ENCODE results near the gene TANGO6.

Gene TANGO6

DNA sequence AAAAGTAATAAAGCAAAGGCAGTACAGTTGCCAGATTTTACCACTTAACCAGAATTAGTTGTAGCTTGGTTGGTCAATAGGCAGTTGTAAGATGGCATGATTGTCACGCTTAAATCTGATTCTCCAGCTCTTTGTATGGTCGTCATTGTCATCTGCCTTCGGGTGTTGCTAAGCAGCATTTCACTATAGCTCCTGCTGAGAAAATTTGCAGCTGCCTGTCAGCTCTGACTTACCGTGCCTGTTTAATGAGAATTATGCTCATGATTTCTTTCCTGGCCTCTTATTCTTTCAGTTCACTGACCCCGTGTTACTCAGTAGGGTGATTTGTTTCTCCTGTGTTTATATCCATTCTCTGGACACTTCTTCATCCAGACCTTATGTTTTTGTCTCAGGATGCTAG lies 66.7 kb downstream of the TANGO6 start:
- no peak for DNase-seq (ENCODE audit: low spot score)

DNA sequence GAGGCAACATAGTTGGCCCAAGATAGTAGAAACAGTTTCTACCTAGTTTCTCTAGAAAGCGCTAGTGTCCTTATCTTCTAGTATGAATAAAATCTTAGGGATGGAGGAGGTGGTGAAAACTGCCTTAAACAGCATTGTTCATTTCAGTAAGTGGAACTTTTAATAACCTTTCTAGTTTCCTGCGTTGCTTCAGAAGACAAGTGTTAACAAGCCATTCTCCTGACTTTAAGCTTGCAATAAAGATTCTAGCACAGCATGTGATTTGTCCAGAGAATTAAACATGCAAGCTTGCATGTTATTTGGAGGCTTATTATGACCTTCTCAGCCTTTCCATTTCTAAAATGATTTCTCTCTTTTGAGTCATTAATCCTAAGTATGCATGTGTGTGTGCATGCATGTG lies 72.3 kb downstream of the TANGO6 start:
- DNase-seq (ENCODE audit: low spot score) = no peak

DNA sequence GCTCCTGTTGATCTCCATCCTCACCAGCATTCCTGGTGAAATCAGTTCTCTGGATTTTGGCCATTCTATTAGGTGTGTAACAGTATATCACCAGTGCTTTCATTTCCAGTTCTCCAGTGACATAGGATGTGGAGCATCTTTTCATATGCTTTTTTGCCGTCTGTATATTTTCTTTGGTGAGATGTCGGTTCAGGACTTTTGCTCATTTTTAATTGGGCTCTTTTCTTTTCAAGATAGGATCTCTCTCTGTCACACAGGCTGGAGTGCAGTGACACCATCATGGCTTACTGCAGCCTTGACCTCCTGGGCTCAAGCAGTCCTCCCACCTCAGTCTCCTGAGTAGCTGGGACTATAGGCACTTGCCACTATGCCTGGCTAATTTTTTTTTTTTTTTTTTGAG lies 74.2 kb downstream of the TANGO6 start:
- no peak for DNase-seq (ENCODE audit: low spot score)

DNA sequence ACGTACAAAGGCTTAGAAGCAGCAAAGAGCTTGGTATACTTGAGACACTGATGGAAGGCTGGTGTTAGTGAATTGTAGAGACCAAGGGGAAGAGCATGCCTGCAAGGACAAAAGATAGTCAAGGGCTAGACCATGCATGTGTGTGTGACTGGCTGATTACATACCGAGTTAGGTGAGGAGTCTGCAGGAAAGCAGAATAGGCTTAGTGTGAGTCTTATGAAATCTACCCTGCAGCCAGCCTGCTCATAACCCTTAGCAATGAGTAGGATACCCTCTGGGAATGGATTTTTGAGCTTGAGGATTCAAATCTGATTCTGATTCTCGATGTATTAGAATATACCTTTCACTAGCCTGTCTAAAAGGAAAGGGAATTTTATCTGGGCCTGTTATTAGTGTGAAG lies 77.0 kb downstream of the TANGO6 start:
- DNase-seq (ENCODE audit: low spot score) = no peak

DNA sequence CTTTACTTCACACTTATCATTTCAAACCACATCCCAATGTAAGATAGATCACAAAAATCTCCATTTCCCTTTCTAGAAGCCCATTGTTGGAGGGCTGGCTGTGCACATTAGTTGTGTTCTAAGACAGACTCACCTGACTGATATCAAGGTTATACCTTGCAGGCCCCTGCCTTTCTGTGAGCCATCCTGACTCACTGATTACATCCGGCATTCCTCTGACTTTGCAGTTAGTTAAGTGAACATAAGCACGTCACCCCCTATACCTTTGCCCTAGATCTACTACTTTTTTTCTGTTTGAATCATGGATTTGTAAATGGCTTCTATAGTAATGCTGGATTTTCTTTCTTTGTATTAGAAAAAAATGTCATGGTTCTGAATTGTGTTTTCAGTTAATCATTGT lies 78.3 kb downstream of the TANGO6 start:
- DNase-seq (ENCODE audit: low spot score) = no peak

DNA sequence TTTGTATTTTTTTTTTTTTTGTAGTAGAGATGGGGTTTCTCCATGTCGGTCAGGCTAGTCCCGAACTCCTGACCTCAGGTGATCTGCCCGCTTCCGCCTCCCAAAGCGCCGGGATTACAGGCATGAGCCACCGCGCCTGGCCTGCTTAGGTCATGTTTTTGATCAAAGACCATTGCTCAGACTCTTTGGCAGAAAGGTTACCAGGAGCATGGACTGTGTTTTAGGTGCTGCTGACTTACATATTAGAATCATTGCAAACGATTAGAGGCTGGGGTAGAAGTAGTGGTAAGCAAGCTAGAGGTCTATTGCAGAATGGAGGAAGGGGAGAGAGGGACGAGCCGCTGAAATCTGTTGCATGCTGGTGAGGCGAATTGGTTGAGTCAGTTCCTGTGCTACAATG lies 79.8 kb downstream of the TANGO6 start:
- DNase-seq (ENCODE audit: low spot score) = no peak

DNA sequence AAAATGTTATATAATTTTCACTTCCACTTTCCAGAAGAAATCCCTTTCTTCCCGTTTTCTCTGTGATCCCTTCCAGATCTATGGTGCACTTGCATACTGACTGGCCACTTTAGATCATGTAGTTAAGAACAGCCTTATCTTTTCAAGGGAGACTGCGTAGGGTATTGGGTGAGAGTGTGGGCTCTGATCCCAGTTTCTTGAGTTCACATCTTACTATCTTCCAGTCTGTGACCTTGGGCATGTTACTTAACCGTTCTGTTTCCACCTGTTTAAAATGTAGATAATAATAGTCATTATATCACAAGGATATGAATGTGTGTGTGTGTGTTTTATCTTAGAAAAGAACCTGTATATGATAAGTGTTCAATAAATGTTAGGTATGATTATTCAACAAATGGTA lies 83.7 kb downstream of the TANGO6 start:
- DNase-seq (ENCODE audit: low spot score) = no peak

DNA sequence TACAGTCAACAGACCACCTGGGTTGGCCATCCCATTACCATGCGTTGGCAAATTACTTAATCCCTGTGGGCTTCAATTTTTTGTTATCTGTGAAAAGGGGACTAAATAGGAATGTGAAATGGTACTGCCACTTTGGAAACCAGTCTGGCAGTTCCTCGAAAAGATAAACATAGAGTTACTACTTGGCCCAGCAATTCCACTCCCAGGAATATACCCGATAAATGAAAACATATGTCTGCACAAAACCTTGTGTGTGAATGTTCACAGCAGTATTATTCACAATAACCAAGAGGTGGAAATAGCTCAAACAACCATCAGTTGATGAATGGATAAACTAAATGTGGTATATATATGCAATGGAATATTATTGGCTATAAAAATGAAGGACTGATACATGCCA lies 87.9 kb downstream of the TANGO6 start:
- DNase-seq (ENCODE audit: low spot score) = no peak

DNA sequence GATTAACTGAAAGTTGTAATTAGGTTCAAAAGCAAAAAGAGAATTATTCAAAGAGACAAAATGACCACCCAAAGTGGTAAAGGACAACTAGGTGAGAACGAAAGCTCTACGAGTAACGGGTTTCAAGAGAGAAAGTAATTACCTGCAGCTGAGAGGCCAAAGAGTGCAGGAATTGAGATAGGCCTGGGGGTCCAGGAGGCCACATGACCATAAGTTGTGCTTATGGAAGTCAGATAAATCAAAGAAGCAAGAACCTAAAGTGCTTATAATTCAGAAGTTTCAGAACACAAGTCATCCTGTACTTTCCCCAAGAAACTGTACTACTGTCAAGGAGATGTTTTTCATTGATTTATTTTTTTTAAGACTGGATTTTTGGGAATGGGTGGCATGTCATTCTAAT lies 91.1 kb downstream of the TANGO6 start:
- no peak for DNase-seq (ENCODE audit: low spot score)

DNA sequence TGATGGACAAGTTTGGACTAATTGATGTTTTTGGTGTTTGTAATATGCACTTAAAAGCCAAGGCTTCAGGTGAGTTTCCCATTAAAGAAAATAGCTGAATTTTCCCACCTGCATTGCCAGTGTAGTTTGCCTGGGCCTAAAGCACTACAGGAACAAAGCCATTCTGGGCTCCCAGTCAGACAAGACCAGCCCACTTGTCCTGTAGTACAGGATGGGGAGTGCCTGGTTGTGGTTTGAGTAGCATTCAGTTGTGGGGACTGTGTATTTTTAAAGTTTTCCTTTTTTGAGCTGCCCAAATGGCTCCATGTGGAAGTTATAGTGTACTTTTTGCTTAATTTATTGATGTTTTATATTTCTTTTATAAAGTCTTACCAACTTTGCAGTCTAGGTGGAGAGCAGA lies 91.7 kb downstream of the TANGO6 start:
- DNase-seq (ENCODE audit: low spot score) = no peak

DNA sequence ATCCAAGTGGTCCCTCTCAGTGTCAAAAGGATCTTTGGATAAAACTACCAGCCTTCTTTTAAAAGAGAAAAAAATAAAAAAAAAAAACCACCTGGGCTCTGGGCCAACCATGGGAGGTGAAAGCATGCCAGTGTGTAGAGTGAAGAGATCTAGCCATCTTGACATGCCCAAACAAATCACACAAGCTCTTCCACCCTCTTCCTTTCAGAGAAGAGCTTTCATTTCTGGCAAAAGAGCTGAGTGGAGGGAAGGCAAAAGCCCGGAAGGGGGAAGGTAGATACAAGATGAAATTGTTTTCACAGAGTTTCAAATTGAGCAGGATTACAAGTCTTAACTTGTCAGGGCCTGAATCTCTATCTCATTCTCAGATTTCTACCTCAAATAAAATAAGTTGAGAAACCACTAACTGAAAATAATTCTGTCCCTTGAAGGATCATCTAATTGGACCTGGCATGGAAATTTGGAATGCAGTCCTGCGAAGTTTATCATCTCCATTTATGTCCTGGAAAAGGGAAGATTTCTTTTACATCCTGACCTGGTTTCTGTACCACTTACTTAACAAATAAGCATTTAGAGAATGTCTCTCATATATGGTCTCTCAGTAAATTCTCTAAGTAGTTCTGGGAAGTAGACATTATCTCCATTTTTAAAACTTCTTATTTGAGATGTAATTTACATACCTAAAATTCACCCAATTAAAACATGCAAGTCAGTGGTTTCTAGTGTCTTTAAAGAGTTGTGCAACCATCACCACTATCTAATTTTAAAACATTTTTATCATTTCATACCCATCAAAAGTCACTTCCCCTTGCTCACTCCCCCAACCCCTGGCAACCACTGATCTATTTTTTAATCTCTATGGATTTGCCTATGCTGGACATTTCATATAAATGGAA lies 93.7 kb downstream of the TANGO6 start:
- no peak for DNase-seq (ENCODE audit: low spot score)

DNA sequence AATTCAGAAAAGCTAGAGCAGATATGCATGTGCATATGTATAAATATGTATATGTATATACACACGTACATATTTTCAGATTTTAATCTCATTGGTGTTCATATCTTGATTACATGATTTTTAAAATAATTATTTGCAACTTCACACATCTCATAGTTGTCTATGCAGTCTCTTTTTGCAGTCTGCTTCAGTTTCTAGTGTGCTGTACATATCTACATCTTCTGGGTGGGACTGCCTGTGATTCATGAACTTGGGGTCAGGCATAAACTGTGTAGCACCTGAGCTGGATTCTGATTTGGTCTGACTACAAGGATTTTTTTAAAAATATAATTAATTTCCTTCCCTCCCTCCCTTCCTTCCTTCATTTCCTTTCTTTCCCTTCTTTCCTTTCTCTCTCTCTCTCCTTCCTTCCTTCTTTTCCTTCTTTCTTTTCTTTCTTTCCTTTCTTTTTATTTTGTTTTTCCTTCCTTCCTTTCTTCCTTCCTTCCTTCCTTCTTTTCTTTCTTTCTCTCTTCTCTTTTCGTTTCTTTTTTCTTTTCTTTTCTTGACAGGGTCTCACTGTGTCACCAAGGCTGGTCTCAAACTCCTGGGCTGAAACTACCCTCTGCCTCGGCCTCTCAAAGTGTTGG lies 96.5 kb downstream of the TANGO6 start:
- no peak for DNase-seq (ENCODE audit: low spot score)

DNA sequence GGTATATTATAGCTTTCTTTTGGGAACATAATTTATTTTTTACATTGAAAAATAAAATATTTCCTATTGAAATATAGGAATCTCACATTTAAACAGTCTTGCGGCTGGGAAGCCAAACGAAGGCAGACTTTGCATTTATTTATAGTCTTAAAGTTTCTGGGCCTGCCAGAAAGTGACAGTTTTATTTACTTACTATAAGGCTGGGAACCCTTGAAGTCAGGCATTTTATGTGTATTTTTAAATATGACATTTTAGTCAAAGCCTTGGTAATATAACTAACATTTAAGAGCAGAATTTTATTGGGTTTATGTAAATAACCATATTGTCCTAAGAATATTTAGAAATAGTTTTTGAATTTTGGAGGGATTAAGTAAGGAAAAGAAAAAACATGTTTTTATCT lies 97.5 kb downstream of the TANGO6 start:
- no peak for DNase-seq (ENCODE audit: low spot score)

DNA sequence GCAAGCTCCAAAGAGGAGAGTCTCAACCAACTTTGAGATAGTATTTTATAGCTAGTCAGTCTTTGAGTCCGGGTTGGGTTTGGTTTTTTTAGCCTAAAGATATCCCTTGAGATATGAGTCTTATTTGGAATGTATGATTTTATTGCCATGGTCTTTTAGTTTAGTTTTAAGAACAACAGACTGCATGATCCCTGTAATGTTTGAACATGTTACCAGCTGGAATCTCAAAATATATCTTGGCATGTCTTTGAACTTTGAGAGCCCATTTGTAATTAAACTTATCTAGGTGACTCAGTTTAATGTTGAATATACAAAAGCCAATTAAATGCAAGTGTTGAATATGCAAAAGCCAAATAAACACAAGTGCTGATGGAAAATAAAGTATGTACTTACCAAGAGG lies 100.6 kb downstream of the TANGO6 start:
- DNase-seq (ENCODE audit: low spot score) = no peak

DNA sequence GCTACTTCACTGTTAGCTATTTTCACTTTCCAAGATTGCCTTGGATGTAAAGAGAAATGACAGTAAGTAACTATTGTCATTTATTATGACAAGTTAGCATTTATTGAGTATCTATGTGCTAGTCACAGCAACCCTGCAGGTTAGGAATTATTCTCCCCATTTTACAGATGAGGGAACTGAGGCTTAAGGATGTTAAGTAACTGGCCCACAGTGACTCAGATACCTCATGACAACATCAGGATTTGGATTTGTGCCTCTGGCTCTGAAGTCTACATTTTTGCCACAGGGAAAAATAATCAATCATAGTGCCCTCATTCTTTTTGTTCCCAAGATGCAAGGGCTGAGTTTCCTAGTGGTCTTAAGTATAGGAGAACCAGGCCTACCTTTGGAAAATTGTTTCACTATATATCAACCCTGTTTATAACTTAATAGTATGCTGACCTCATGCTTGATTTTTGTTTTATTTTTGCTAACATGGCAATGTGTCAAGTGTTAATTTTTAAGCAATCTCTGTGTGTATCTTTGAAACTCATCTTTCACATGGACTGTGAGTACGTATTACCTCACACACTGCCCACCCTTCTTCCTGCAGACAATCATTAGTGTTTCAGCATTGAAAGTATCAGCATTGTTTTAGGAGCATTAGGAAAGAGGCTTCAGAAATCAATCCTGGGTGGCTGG lies 105.0 kb downstream of the TANGO6 start:
- DNase-seq (ENCODE audit: low spot score) = no peak

DNA sequence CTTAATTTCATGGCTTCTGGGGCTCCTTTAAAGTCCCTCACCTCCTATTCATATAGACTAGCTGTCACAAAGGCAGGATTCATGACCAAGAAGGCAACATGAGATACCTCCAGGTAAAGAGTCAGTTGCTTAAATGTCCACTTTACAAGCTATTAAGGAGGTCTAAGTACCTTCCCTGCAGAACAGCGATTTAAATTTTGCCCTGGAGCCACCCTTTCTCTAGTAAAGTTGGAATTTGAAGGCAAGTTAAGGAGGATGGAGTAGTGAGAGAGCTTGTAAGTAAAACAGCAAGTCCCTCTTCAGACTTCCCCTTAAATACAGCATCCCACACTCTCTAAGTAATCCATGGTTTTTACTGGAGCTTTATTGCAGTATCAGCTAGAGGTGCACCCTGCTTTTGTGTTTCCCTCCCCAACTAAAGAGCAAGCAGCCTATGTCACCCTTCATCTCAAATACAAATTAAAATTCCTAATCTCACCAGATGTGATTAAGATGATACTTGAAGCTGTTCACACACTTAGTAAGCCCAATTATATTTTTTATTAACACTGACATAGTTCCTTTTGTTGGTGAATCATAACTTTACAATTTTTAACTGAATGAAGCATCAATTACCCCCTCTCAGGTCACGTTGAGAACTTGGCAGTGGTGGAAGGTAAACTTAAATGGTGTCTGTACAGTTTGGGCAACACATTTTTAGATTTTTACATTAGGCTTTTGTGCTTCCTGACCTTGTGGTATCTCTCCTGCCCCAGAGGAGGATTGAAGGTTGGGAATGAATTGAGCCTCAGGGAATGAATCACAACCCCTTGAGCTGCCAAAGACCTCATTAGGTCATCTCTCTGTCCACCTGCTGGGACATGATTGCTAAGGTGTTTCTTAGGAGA lies 108.9 kb downstream of the TANGO6 start:
- no peak for DNase-seq (ENCODE audit: low spot score)

DNA sequence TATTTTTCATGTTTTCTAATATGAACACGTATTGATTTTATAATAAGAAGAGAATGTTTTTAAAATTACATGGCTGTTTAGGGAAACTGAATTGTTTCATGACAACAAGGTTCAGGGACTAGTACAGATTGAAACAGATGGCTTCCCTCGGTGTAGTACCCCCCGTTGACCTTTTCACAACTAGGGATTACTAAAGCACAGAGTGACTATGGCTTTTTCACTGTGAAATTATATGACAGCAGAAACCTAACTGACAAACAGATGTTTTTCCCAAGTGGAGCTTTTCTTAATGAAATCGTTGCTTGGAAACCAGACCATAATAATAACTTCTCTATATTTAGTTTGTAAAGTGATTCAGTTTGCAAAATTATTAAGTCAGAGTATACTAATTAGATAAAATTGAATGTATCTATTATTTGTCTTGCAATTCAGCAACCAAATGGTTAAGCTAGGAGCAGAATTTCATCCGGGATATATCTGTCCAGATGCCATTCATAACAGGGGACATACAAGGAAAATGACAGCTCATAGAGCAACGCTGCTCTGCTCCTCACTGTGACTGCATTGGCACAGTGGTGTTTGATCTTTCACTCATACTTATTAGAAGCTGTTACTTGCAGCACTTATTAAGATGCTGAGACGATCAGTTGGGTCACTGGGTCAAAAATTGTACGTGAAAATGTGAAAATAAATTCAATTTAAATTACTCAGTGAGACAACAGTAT lies 111.7 kb downstream of the TANGO6 start:
- peak; percentile 73 for DNase-seq (ENCODE audit: low spot score)

DNA sequence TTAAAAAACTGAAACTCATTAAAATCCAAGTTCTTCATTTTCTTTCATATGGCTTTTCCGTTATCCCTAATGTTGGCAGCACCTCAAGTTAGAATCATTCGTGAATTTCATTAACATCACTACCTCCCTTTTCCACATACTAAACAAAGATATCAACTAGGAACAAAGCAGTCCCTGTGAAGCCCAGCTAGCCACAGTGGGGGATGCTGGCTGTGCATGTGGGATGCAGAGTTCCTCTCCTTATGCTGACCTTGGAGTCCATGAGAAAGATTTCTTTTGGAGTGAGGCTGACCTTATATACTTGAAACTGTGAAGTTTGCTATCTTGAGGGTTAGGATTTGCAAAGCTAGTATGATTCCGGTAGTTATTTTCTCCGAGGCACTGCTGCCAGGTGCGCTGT lies 117.6 kb downstream of the TANGO6 start:
- DNase-seq (ENCODE audit: low spot score) = no peak

DNA sequence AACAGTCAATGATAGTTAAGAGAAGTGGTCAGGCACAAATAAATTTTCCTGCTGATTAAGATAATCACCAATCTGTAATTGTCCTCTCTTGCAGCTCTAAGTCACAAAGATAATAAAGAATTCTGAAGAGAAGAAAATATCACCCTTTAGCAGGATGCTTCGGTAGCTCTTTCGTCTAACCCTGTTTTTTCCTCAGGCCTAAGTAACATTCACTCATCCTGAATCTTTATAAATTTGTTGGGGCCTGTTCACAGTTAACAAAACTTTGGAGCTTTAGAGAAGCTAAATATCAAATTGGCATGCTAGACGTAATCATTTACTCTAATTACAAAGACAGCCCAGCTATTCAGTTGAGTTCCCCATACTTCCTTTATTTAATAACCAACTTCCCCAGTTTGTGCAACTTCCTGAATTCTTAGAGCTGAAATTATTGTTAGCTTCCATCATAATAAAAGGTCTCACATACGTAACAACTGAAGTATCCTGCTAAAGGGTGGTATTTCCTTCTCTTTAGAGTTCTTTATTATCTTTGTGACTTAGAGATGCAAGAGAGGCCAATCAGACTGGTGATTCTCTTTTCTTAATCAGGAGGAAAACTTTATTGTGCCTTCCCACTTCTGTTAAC lies 118.6 kb downstream of the TANGO6 start:
- no peak for DNase-seq (ENCODE audit: low spot score)

DNA sequence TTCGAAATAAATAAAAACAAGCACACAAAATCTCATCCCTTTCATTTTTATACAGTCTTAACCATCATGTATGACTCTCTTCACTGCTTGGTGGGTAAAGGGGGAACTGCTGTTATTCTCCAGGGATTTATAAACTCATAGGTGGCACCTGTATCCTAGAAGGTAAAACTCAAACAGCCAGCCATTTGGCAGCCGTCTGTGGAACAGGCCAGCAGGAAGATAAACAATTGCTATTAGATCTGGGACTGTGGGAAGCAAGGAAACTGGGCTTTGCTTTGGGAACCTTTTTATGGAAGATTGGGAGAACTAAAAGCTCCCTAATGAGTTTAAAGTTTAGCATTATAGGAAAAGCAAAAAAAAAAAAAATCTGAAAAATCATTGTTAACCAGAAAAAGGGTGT lies 126.0 kb downstream of the TANGO6 start:
- DNase-seq (ENCODE audit: low spot score) = no peak

DNA sequence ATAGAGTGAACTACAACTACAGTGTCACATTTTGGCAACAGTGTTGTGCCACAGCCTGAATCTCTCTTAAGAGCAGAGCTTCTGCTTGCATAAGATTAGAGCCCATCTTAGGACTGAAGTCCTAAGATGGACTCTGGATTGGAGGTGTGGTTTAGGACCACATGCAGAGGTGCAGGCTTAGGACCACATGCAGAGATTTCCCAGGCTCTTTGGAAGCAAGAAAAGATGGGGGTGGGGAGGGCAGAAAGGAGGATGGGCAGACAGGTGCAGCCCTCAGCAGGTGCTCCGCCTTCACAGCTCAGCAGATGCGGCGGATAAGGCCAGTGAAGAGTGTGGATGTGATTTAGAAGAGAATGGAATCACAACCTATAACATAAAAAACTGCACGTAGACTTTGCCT lies 128.7 kb downstream of the TANGO6 start:
- peak; percentile 57 for DNase-seq (ENCODE audit: low spot score)
